HTR-8/SVneo (cell line): ENCODE data around the gene KRT6C.
"Not testable (repeated sequence)": the region's sequence is repeated elsewhere in the genome, so short reads cannot be mapped to it uniquely, and the experiment has no call there.

Experiments used
- DNase-seq: peaks from one replicate; pipeline ENCODE4 v3.0.0; 2011; ENCODE audit warnings: low spot score, mixed read lengths; ENCODE audit not compliant: insufficient read length
- FAIRE-seq: peaks from 2 replicates; lab custom pipeline; 2011; peaks lifted over from hg19 to GRCh38; lab: Jason Lieb, UNC

Gene KRT6C

GRCh38 chr12:52500574-52500973 is 27.0 kb upstream of the KRT6C start:
- not testable (repeated sequence) for DNase-seq, FAIRE-seq

- DNase-seq (no peak), FAIRE-seq (no peak)
Observed at GRCh38 chr12:52499806-52500560, 26.4 kb upstream of the KRT6C start.

- DNase-seq (no peak), FAIRE-seq (no peak)
Observed at GRCh38 chr12:52498946-52499345, 25.3 kb upstream of the KRT6C start.

- no peak for FAIRE-seq
- DNase-seq, result no peak
Observed at GRCh38 chr12:52497975-52498374, 24.4 kb upstream of the KRT6C start.

GRCh38 chr12:52496590-52497071 is 23.0 kb upstream of the KRT6C start:
- DNase-seq (peak; percentile 45), FAIRE-seq (peak; percentile 33)

- FAIRE-seq, result no peak
- DNase-seq, result no peak
Observed at GRCh38 chr12:52496054-52496453, 22.4 kb upstream of the KRT6C start.

- DNase-seq, result peak; percentile 15
- no peak for FAIRE-seq
Observed at GRCh38 chr12:52495389-52495788, 21.8 kb upstream of the KRT6C start.

- DNase-seq (no peak), FAIRE-seq (no peak)
Observed at GRCh38 chr12:52494518-52494917, 20.9 kb upstream of the KRT6C start.

GRCh38 chr12:52494100-52494499 is 20.5 kb upstream of the KRT6C start:
- no peak for FAIRE-seq
- no peak for DNase-seq

- no peak for DNase-seq
Observed at GRCh38 chr12:52493172-52493571, 19.6 kb upstream of the KRT6C start, which contains the start of gene KRT6A. TSS of gene KRT6A (minus strand) at chr12:52493257. CDS start at chr12:52493188, 69 bp downstream.

GRCh38 chr12:52492405-52492804 is 18.8 kb upstream of the KRT6C start:
- not testable (repeated sequence) for FAIRE-seq, DNase-seq

More at GRCh38 chr12:52493172-52493571, 19.6 kb upstream of the KRT6C start, which contains the start of gene KRT6A:
- FAIRE-seq, result no peak

- DNase-seq, FAIRE-seq: not testable (repeated sequence)
Observed at GRCh38 chr12:52491495-52491894, 17.9 kb upstream of the KRT6C start.

GRCh38 chr12:52488736-52489135 is 15.1 kb upstream of the KRT6C start:
- DNase-seq, result no peak
- no peak for FAIRE-seq

GRCh38 chr12:52487744-52488443 is 14.3 kb upstream of the KRT6C start:
- not testable (repeated sequence) for DNase-seq, FAIRE-seq

GRCh38 chr12:52487211-52487610 is 13.6 kb upstream of the KRT6C start:
- DNase-seq, result no peak
- FAIRE-seq, result no peak

- no peak for FAIRE-seq
- no peak for DNase-seq
Observed at GRCh38 chr12:52486166-52487105, 12.8 kb upstream of the KRT6C start.

- DNase-seq (no peak), FAIRE-seq (no peak)
Observed at GRCh38 chr12:52480073-52480472, 6.5 kb upstream of the KRT6C start.

- no peak for FAIRE-seq
Observed at GRCh38 chr12:52477651-52478050, 4.0 kb upstream of the KRT6C start.

GRCh38 chr12:52474212-52474611 is 607 bp upstream of the KRT6C start:
- DNase-seq (no peak), FAIRE-seq (no peak)

More at GRCh38 chr12:52477651-52478050, 4.0 kb upstream of the KRT6C start:
- DNase-seq, result no peak

GRCh38 chr12:52469853-52470252 is 3.8 kb downstream of the KRT6C start:
- FAIRE-seq (no peak), DNase-seq (no peak)
